Endothelial cell of umbilical vein (primary cell): ENCODE data around the gene TMC1. TPM values are rescaled to one million over a fixed set of nuclear protein-coding genes. Genes with fewer than 3 reads are reported as not detected.

Experiments
- BruUV-seq: library from RNA; stranded (reverse); fragments of 400-500 nt; replicated peaks from 2 replicates; lab custom pipeline; 2021; lab: Mats Ljungman, UMichigan
- CTCF ChIA-PET: fragments of 300-600, 350-600 bp; sonication (Branson Sonifier 250); formaldehyde crosslinking; loops from one replicate; lab custom pipeline; 2021; ENCODE audit warnings: antibody characterized with exemption, inconsistent platforms; lab: Charles Lee
- POLR2A ChIA-PET: fragments of 300-600, 350-600 bp; sonication (Branson Sonifier 250); formaldehyde crosslinking; loops from one replicate; lab custom pipeline; 2021; ENCODE audit warnings: antibody characterized with exemption, inconsistent platforms; lab: Charles Lee
- DNase-seq: peaks from one replicate; pipeline ENCODE4 v3.0.0-alpha.2; 2011; ENCODE audit warnings: low read depth, low spot score
- FAIRE-seq: peaks from 2 replicates; lab custom pipeline; 2011; peaks lifted over from hg19 to GRCh38; lab: Jason Lieb, UNC
- H2AFZ ChIP-seq: 2 replicates; pipeline ENCODE4 v1.6.0; 2012; ENCODE audit warnings: low read depth, low read length, control low read depth, inconsistent platforms
- H3K27ac ChIP-seq: 2 replicates; pipeline ENCODE4 v1.5.1; 2011; ENCODE audit warnings: low read depth, mild to moderate bottlenecking, control low read depth, low read length, moderate library complexity; ENCODE audit not compliant: insufficient read depth
- H3K27me3 ChIP-seq, 2 experiments: 2 replicates each; pipeline versions ENCODE4 v1.6.0 to v1.6.1; 2011; ENCODE audit warnings: low read length in 2 of 2, mixed read lengths in 1 of 2; ENCODE audit not compliant: control insufficient read depth in 2 of 2, insufficient read depth in 2 of 2
- H3K36me3 ChIP-seq, 2 experiments: 2 replicates in 1 of 2; 3 replicates in 1 of 2; pipeline ENCODE4 v1.5.1; 2011; ENCODE audit warnings: low read length in 2 of 2, mild to moderate bottlenecking in 1 of 2, moderate library complexity in 1 of 2; ENCODE audit not compliant: control insufficient read depth in 2 of 2, insufficient read depth in 2 of 2; ENCODE audit errors: extremely low read depth in 1 of 2
- H3K4me1 ChIP-seq: 3 replicates; pipeline ENCODE4 v1.5.1; 2011; ENCODE audit warnings: mild to moderate bottlenecking, low read length; ENCODE audit not compliant: control insufficient read depth, insufficient read depth; ENCODE audit errors: extremely low read depth
- H3K4me2 ChIP-seq: 2 replicates; pipeline ENCODE4 v1.6.1; 2011; ENCODE audit warnings: low read length, control low read depth, mixed read lengths; ENCODE audit not compliant: insufficient read depth
- H3K4me3 ChIP-seq, 3 experiments: fragments of 200-600 bp in 1 of 3; sonication (generic), shearing (Covaris generic) in 1 of 3; replicated peaks in 1 of 3; 2 replicates each; pipeline ENCODE4 v1.5.1; 2011 to 2016; ENCODE audit warnings: control low read depth in 3 of 3, low read length in 3 of 3, mild to moderate bottlenecking in 2 of 3, inconsistent platforms in 1 of 3, low read depth in 1 of 3, moderate library complexity in 1 of 3; ENCODE audit not compliant: insufficient read depth in 1 of 3
- H3K79me2 ChIP-seq: 2 replicates; pipeline ENCODE4 v1.6.0; 2012; ENCODE audit warnings: low read length, inconsistent platforms; ENCODE audit not compliant: control insufficient read depth, insufficient read depth
- H3K9ac ChIP-seq: replicated peaks from 2 replicates; pipeline ENCODE3; 2011; ENCODE audit warnings: low read length, control low read depth; ENCODE audit not compliant: insufficient read depth; ENCODE audit errors: extremely low read depth
- H3K9me1 ChIP-seq: replicated peaks from 3 replicates; pipeline ENCODE4 v1.6.0; 2011; ENCODE audit warnings: mild to moderate bottlenecking, low read length; ENCODE audit not compliant: control insufficient read depth, insufficient read depth; ENCODE audit errors: extremely low read depth
- H3K9me3 ChIP-seq: replicated peaks from 2 replicates; pipeline ENCODE4 v1.5.1; 2012; ENCODE audit warnings: low read length, inconsistent platforms; ENCODE audit not compliant: control insufficient read depth, insufficient read depth
- H4K20me1 ChIP-seq: replicated peaks from 2 replicates; pipeline ENCODE3; 2011; ENCODE audit warnings: mild to moderate bottlenecking, low read length; ENCODE audit not compliant: control insufficient read depth, insufficient read depth; ENCODE audit errors: extremely low read depth
- EZH2 ChIP-seq: IDR thresholded peaks from 2 replicates; pipeline ENCODE4 v1.6.1; 2012; ENCODE audit warnings: borderline replicate concordance, low read depth, mild to moderate bottlenecking, moderate library complexity, low read length, inconsistent platforms; ENCODE audit not compliant: severe bottlenecking
- FOS ChIP-seq: IDR thresholded peaks from 2 replicates; pipeline ENCODE4 v1.6.1; 2011; ENCODE audit warnings: mild to moderate bottlenecking, low read length, moderate library complexity, borderline replicate concordance; ENCODE audit not compliant: insufficient read depth
- GATA2 ChIP-seq: IDR thresholded peaks from 2 replicates; pipeline ENCODE4 v1.7.0; 2011; ENCODE audit warnings: low read depth, mild to moderate bottlenecking, moderate library complexity, mixed read lengths, low read length; ENCODE audit not compliant: insufficient read length, insufficient read depth
- JUN ChIP-seq: IDR thresholded peaks from 2 replicates; pipeline ENCODE4 v1.6.1; 2011; ENCODE audit warnings: borderline replicate concordance, low read depth; ENCODE audit not compliant: insufficient read length, insufficient read depth
- MAX ChIP-seq: IDR thresholded peaks from 2 replicates; pipeline ENCODE4 v1.6.1; 2011; ENCODE audit not compliant: insufficient read depth, insufficient read length
- POLR2A ChIP-seq: IDR thresholded peaks from 2 replicates; pipeline ENCODE4 v1.6.1; 2012; ENCODE audit warnings: low read depth, mild to moderate bottlenecking, control low read depth, low read length
- POLR2AphosphoS5 ChIP-seq: IDR thresholded peaks from 2 replicates; pipeline ENCODE4 v1.6.1; 2012; ENCODE audit warnings: low read depth, mild to moderate bottlenecking, control low read depth, low read length, moderate library complexity; ENCODE audit not compliant: insufficient read depth
- dilution Hi-C: fragments of 300-500 bp; cut with MboI; formaldehyde crosslinking; loops from one replicate; pipeline ENCODE4 v1.15.0; 2019; ENCODE audit warnings: low sequenced_read_pairs; ENCODE audit not compliant: extremely low pct_ligation_motif_present
- intact Hi-C: fragments of 100-400 bp; cut with micrococcal nuclease; formaldehyde crosslinking; loops from one replicate; pipeline ENCODE4 v1.10.0; 2022
- polyA plus RNA-seq, 4 experiments: library from polyadenylated mRNA; depleted of rRNA in 3 of 4; stranded (reverse) in 3 of 4; unstranded in 1 of 4; fragments of >200 nt; gene quantifications; 2 replicates each; pipeline versions ENCODE4 v1.2.1 to v1.2.3, GENCODE V29; 2011 to 2012; ENCODE audit warnings: missing spikeins in 1 of 4
- total RNA-seq: library from RNA; stranded (reverse); gene quantifications from 2 replicates; pipeline ENCODE4 v1.2.3, GENCODE V29; 2021

TMC1 gene
- total and polyA plus RNA-seq, 2 donors (not counting 3 experiments of a cell fraction or from before 2014, with no cell fraction given): 1.5 TPM; not detected in 1

GRCh38 chr9:72597181-72597517 is 75.7 kb downstream of the TMC1 start:
- POLR2A ChIA-PET: no interaction called here
- dilution Hi-C loops: no loop called here
- no peak for FAIRE-seq

GRCh38 chr9:72597601-72598000 is 76.2 kb downstream of the TMC1 start:
- no peak for FAIRE-seq
- dilution Hi-C loops: no loop called here
- POLR2A ChIA-PET: no interaction called here

More at GRCh38 chr9:72597181-72597517, 75.7 kb downstream of the TMC1 start:
- Histone ChIP-seq H3K9ac (no peak overlapping the region), H3K4me1 (no peaks in the 10 kb centered on the region), H4K20me1 (no peaks in the 10 kb centered on the region), H3K4me2 (no peak overlapping the region), H3K9me3 (no peaks in the 10 kb centered on the region), H3K9me1 (no peaks in the 10 kb centered on the region), H3K36me3 (no peaks in the 10 kb centered on the region), H2AFZ (no peak overlapping the region), H3K27me3 (no peaks in the 10 kb centered on the region), H3K27ac (no peak overlapping the region), H3K4me3 (no peak overlapping the region), H3K79me2 (no peaks in the 10 kb centered on the region)
- no TSS peak for BruUV-seq
- DNase-seq: no peak
- intact Hi-C loops: no loop called here
- CTCF ChIA-PET: interaction anchor here (1.1 to 2.8 kb wide), 5 partner anchors 64 to 316 kb away, joined by 3 to 19 read pairs (median 3); no protein-coding TSS in a partner anchor
- TF ChIP-seq MAX: no peak
- no peak for TF ChIP-seq POLR2AphosphoS5
- no peak for TF ChIP-seq EZH2
- no peak for TF ChIP-seq GATA2
- TF ChIP-seq POLR2A: no peak

More at GRCh38 chr9:72597601-72598000, 76.2 kb downstream of the TMC1 start:
- H3K9ac ChIP-seq: no peak overlapping the region
- H3K27me3 ChIP-seq: no peaks in the 10 kb centered on the region
- H3K79me2 ChIP-seq: no peaks in the 10 kb centered on the region
- no peaks in the 10 kb centered on the region for H3K36me3 ChIP-seq
- H4K20me1 ChIP-seq: no peaks in the 10 kb centered on the region
- H3K9me3 ChIP-seq: no peaks in the 10 kb centered on the region
- CTCF ChIA-PET: interaction anchor here (0.8 to 2.8 kb wide), 6 partner anchors 65 to 317 kb away, joined by 3 to 19 read pairs (median 4); partner anchors contain the start of gene ZFAND5
- BruUV-seq: no TSS peak
- TF ChIP-seq MAX (no peak), POLR2AphosphoS5 (no peak), EZH2 (no peak), JUN (no peak), FOS (no peak)
- no peaks in the 10 kb centered on the region for H3K4me1 ChIP-seq
- H2AFZ ChIP-seq: no peak overlapping the region
- H3K4me2 ChIP-seq: no peak overlapping the region
- no peak overlapping the region for H3K4me3 ChIP-seq
- no peak for DNase-seq
- H3K27ac ChIP-seq: no peak overlapping the region
- H3K9me1 ChIP-seq: no peaks in the 10 kb centered on the region
- intact Hi-C loops: no loop called here
